H1 (cell line): ENCODE data around the gene ANLN.

ENCODE experiments used
- ATF2 ChIP-seq: IDR thresholded peaks from 2 replicates; pipeline ENCODE4 v1.6.1; 2012; ENCODE audit warnings: low read length, inconsistent platforms
- CTCF ChIP-seq, 3 experiments: IDR thresholded peaks; 1 replicate in 2 of 3; 2 replicates in 1 of 3; pipeline versions ENCODE4 v1.5.1 to v1.6.1; 2011; ENCODE audit warnings: low read length in 3 of 3, mild to moderate bottlenecking in 3 of 3, inconsistent platforms in 2 of 3, low read depth in 1 of 3, moderate library complexity in 1 of 3; ENCODE audit not compliant: insufficient read depth in 1 of 3; ENCODE audit errors: control extremely low read depth in 1 of 3
- EZH2 ChIP-seq: fragments of 200-600 bp; sonication (generic); IDR thresholded peaks from 2 replicates; pipeline ENCODE4 v1.7.1; 2012; ENCODE audit warnings: low read depth, mild to moderate bottlenecking, moderate library complexity, low read length, inconsistent platforms; ENCODE audit not compliant: severe bottlenecking
- MAFK ChIP-seq: IDR thresholded peaks from 2 replicates; pipeline ENCODE4 v1.6.1; 2012; ENCODE audit warnings: low read depth, mild to moderate bottlenecking, improper control_type of control experiment, low read length
- SIN3A ChIP-seq, 2 experiments: IDR thresholded peaks in 1 of 2; conservative IDR thresholded peaks in 1 of 2; 2 replicates each; pipeline ENCODE4 v1.6.1; 2011 to 2012; ENCODE audit warnings: low read length in 2 of 2, improper control_type of control experiment in 1 of 2, low read depth in 1 of 2, mild to moderate bottlenecking in 1 of 2
- SIX5 ChIP-seq: IDR thresholded peaks from 2 replicates; pipeline ENCODE4 v1.6.1; 2011; ENCODE audit warnings: mild to moderate bottlenecking, low read depth, low read length
- SP2 ChIP-seq: IDR thresholded peaks from 2 replicates; pipeline ENCODE4 v1.6.1; 2012; ENCODE audit warnings: mild to moderate bottlenecking, low read length, inconsistent platforms
- TAF1 ChIP-seq: IDR thresholded peaks from 2 replicates; pipeline ENCODE4 v1.6.1; 2011; ENCODE audit warnings: mild to moderate bottlenecking, low read depth, low read length
- USF2 ChIP-seq: IDR thresholded peaks from 2 replicates; pipeline ENCODE4 v1.6.1; 2011; ENCODE audit warnings: low read length, improper control_type of control experiment

- TF ChIP-seq CTCF (IDR thresholded peaks at IDR 0.05; ENCODE audit: control extremely low read depth in 1 of 3, insufficient read depth in 1 of 3, low read depth in 1 of 3, low read length in 3 of 3): no peak
- TF ChIP-seq MAFK: no peak
- no peak for TF ChIP-seq ATF2
- TF ChIP-seq TAF1: no peak
- no peak for TF ChIP-seq USF2
- no peak for TF ChIP-seq SIN3A (conservative IDR thresholded peaks at IDR 0.05 in 1 of 2, IDR thresholded peaks at IDR 0.05 in 1 of 2; ENCODE audit: low read depth in 1 of 2, low read length in 2 of 2)
- TF ChIP-seq SP2: no peak
- no peak for TF ChIP-seq SIX5
- TF ChIP-seq EZH2: no peak
Observed at GRCh38 chr7:36372156-36372555, 17.5 kb upstream of the ANLN start.
